NCI-H1694 (cell line): ENCODE data around the gene GPR82.
"Not testable (repeated sequence)": the region's sequence is repeated elsewhere in the genome, so short reads cannot be mapped to it uniquely, and the experiment has no call there.

ENCODE experiments used
- DNase-seq: peaks from one replicate; lab custom pipeline; 2025; lab: John Stamatoyannopoulos, UW

Gene GPR82

GRCh38 chrX:41719610-41720009 is 4.4 kb upstream of the GPR82 start:
- DNase-seq = not testable (repeated sequence)

DNA sequence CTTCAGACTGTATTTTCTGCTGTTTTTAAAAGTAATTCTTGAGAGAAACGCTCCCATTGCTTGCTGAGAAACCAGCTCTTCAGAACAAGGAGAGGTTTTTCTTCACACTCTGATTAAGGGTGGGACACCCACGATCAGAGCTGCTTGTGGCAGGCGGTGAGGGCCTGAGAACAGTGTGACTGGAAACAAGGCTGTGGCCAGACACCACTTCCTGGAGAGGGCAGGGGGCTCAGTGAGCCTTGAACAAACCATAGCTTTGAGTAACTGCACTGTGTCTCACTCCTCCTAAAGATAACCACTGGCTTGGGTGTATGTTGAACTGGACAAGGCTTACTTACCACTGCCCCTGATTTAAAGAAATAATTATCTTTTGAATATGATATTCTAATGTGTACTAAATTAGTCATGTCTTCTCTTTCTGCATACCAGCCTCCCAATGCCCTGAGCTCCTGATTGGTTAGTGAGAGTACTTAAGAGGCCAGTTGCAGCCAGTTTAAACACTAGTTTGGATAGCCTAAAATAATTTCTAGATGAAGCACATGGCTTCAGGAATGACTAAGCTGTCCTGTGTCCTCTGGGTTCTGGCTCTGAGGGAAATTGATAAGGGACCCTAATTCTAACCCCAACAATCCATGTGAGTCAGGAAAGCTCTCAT is 3.7 kb upstream of the GPR82 start:
- DNase-seq = no peak

- DNase-seq = no peak
Measured at GRCh38 chrX:41721590-41721989, 2.4 kb upstream of the GPR82 start.

DNA sequence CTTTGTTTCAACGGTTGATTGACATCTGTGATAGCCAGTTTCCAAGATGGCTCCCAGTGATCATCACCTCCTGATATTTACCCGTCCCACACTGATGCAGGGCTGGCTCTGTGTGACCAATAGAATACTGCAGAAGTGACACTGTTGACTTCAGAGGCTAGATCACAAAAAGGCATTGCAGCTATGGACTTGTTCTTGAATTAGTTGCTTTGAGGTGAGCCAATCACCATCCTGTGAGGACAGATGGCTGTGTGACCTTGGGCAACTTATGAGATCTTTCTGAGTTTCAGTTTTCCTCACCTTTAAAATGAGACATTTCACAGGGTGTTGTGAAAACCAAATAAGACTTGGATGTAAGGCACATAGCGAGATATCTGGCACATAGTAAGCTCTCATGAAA is 1.8 kb upstream of the GPR82 start:
- no peak for DNase-seq

DNA sequence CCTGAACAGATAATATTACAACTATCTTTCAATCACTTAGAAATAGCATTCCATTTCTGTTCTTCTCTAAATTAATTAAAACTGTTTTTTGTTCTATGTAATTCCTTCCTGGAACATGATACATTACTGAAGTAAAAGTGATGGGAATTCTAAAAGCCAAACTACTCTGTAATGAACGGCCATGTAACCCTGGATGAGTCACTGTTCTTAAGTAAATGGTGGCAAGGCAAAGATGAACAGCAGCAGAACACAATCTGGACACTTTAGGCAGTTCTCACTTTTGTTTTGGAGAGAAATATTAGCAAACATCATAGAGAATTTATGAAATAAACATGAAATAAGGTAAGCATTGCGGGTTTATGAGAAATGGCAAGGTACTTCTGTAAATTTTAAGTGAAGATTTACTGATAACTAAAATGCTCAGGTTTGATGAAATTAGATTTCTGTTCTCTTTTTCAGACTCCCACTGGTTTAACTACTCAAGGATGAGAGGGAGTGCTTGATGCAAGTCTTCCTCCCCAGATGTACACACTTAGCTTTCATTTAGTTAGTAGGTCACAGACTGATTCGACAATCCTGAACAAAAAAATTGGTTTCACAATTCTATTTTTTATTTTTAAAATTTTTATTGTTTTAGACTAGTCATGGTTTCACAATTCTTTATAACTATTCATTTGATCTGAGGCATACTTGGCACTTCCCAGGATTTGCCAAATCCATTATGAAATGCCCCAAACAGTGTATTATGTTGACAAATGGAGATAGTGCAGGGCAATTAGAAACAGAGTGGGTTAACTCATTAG is 964 bp upstream of the GPR82 start:
- DNase-seq = no peak

GRCh38 chrX:41728125-41728524 is 4.1 kb downstream of the GPR82 start:
- no peak for DNase-seq

DNA sequence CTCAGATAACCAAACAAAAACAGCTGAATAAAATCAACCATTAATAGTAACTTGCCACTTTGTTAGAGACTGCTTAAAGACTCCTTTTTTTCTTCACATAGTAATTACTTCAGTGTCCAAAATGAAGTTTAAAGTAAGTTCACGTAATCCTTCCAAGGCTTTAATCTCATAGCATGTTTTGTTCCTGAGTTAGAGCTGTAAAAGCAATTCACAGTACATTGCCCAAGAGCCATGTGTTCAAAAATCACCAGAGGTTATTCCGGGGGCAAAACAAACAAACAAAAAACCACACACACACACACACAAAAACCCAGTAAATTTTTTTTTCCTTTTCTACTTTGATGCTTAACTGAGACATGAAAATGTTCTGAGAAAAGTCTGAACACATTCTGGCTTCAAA is 6.1 kb downstream of the GPR82 start:
- no peak for DNase-seq

DNA sequence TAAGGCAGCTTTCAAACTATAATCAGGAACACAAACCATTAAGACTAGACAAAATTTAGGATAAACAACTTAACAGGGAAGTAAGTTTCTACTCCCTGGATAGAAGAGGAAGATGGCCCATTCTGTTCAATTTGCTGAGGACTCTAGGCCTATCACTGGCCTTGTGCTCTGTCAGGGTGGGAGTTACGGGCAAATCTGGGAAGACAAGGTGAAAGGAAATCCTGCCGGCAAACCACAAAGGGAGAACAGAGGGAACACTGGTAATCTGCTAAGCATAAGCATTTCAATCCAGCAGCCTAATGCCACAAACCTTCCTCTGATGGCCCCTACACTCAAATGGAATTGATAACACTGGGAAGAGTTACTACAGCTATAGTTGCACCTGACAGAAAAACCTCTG is 8.3 kb downstream of the GPR82 start:
- DNase-seq = no peak

- no peak for DNase-seq
Measured at GRCh38 chrX:41733939-41734338, 10.0 kb downstream of the GPR82 start.

- no peak for DNase-seq
Measured at GRCh38 chrX:41734530-41734929, 10.5 kb downstream of the GPR82 start.

DNA sequence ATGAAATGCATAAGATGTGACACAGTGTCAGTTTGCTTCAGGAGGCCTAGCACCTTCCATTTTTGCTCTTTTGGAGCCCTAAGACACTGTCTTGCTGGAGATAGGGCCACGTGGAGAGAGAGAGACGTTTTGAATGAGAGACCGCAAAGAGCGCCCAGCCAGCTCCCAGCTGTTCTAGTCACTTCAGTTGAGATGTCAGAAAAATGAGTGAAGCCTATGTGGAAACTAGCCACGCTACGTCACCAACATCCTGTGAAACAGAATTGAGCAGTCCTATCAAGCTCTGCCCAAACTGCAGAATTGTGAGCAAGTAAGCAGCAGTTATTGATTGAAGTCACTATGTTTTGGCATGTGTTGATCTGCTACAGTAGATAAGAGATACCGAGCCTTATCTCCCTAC is 13.1 kb downstream of the GPR82 start:
- no peak for DNase-seq

- no peak for DNase-seq
Measured at GRCh38 chrX:41739871-41740270, 15.9 kb downstream of the GPR82 start.

- no peak for DNase-seq
Measured at GRCh38 chrX:41750716-41751115, 26.7 kb downstream of the GPR82 start.

DNA sequence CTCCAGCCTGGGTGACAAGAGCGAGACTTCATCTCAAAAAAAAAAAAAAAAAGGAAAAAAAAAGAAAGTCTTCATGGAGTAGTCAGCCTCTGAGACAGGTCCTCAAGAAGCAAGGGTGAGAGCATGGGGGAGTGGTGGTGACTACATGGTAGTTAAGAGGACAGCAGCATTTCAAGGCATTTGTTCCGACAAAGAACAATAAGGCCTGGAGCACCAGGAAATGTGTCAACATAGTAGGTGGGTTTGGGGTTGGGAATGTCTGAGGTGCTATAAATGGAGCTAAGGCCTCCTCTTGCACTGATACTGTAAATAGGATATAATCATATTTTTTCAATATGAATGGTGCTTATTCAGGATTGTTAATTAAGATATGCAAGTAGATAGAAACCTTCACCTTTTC is 34.4 kb downstream of the GPR82 start:
- DNase-seq = no peak

- no peak for DNase-seq
Measured at GRCh38 chrX:41759817-41760216, 35.8 kb downstream of the GPR82 start.

- DNase-seq = no peak
Measured at GRCh38 chrX:41761169-41761568, 37.2 kb downstream of the GPR82 start.

GRCh38 chrX:41761702-41762101 is 37.7 kb downstream of the GPR82 start:
- no peak for DNase-seq

GRCh38 chrX:41779030-41779564 is 55.1 kb downstream of the GPR82 start:
- no peak for DNase-seq
